ENCODE data around the gene TMEM196. TPM values are rescaled to one million over a fixed set of nuclear protein-coding genes. Genes with fewer than 3 reads are reported as not detected.
"Not testable (repeated sequence)": the region's sequence is repeated elsewhere in the genome, so short reads cannot be mapped to it uniquely, and the experiment has no call there.

TMEM196 gene
- total RNA-seq, 1 donor from 2014 or later, result not detected

DNA sequence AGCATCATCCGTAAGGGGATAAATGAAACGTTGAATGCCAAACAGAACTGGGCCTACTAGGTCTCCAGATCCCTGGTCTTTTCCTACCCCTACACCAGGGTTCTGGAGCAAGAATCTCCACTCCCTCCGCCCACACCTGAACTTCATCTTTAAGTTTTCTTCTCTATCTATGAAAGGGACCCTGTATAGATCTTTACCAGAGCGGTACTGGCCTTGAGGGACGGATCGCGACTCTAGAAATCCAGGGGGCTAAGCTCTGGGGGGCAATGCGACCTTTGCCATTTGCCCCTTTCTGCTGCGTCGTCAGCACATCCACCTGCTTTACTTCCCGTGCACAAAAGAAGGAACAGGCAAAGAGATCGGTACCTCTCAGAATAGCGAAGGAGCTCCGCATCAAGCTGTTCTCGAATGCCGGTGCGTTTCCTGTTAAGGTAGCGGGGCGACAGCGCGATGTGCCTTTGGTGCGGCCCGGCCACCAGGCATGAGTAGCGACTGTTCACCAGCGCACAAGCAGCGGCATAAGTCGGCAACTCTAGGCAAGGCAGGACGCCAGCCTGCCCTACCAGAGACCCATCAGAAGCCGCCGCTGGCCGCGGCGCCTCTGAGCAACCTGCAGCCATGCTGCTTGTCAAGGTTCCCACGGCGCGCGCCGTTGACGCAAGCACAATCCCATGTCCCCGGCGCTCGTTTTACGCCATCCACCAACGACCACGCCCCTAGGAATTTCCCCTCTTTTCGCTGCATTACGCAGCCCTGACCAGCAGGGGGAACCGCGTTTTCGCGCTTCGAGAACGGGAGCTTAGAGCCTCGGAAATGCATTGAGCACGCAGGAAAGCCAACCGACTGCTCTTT, 64.8 kb downstream of the TMEM196 start, which contains the start of gene POLR1F:
POLR1F (minus strand) TSS at position 641 of the 852 bp plus-strand sequence; CDS start at position 620, 21 bp downstream.
- intact Hi-C loops (cut with DNase I), result no loop called here
- DNase-seq (ENCODE audit: low spot score), result peak; percentile 95

DNA sequence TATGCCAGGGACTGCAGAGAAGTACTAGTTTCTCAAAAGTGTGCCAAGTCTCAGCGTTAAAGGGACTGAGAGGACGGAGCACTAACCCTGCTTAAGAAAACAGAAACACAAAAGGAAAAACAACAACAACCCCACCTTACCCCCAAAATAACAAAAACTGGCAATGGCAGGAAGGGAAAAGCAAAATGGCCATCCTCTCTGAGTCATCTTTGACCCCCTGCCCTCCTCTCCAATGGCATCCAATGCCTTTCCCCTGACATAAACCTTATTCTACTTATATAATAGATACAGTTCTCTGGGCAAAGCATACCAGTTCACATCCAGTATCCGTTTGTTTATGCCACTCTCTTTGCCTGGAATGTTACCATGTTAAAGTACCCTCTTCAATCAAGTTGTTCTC, 66.2 kb downstream of the TMEM196 start:
- intact Hi-C loops (cut with DNase I), result no loop called here
- DNase-seq (ENCODE audit: low spot score), result no peak

DNA sequence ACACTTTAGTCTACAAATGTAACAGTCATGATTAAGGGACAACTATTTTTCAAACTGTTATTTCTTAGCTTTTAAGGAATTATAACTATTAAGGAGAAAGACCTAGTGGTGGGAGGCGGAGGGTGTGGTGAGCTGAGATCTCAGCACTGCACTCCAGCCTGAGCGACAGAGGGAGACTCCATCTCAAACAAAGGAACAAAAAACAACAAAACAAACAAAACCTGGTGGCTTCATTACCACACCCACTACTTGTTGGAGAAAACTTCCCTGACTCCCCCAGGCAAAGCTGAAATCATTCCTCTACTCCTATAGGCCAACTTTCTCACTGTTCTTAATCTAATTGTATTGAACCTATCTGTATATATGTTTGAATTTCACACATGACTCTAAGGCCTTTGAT, 67.8 kb downstream of the TMEM196 start:
- no peak for DNase-seq (ENCODE audit: low spot score)
- intact Hi-C loops (cut with DNase I), result no loop called here

DNA sequence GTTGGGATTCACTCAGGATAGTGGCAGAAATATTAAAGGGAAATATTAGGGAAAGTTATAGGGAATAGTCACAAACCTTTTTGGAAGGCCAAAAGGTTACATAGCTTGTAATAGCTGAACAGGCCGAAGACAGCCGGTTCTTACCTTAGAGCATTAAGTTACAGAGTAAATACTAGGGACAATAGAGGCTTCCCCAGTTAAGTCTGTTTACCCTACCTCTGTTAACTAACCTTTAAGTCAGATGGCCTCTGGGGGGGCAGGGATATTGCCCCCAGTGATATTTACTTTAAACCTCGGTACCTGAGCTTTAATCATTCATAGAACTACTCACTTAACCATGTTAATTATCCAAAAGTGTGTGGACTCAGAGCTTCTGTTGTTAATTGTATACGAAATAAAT, 71.9 kb downstream of the TMEM196 start:
- intact Hi-C loops (cut with DNase I), result no loop called here
- DNase-seq (ENCODE audit: low spot score), result no peak

DNA sequence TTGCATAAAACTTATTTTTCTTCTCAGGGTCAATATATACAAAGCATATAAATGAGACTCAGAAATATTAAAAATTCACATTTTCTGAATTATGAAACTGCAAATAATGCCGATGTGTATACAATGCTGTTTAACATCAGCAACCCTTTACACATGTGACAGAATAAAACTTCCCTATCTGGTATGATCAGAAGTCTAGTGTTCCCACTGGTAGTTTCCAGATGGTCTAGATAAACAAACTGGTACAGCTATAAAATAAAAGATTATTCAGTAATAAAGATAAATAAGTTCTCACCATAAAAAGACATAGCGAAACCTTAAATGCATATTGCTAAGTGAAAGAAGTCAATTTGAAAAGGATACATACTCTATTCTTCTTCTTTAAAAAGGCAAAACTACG, 72.5 kb downstream of the TMEM196 start:
- DNase-seq (ENCODE audit: low spot score), result no peak
- intact Hi-C loops (cut with DNase I), result no loop called here

DNA sequence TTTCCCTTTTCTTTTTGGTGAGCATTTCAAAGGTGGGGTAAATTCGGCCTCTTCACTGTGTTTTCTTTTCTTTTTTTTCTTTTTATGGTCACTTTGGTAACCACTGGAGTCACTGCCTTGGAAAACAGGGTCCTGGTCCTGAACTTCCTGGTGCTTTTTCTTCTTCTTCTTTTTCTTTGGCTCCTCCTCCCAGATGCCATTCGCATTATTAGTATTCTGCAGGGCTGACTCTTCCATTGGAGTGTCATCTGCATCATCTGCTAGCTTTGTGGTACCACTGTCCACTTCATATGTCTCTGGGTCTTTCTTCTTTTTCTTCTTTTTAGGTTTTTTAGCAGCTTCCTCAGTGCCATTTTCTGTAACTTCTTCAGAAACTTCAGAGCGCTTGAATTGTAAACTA, 75.1 kb downstream of the TMEM196 start:
- no peak for DNase-seq (ENCODE audit: low spot score)
- intact Hi-C loops (cut with DNase I), result no loop called here

DNA sequence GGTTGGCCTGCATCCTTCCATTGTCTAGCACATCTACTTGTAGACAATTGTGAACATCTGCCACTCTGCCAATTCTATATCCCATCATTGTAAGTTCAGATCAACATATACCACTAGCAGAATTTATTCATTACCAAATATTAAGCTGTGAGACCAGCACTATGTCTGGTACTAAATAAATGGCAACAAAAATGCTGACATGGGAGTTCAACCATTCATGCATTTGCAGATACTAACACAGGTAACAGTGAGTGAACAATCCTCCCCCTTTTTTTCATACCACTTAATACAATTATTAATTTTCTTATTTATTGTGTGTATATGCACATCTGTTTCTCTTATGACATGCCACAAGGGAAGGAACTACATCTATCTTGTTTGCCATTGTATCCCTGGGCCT, 76.5 kb downstream of the TMEM196 start:
- intact Hi-C loops (cut with DNase I), result no loop called here
- DNase-seq (ENCODE audit: low spot score), result no peak

DNA sequence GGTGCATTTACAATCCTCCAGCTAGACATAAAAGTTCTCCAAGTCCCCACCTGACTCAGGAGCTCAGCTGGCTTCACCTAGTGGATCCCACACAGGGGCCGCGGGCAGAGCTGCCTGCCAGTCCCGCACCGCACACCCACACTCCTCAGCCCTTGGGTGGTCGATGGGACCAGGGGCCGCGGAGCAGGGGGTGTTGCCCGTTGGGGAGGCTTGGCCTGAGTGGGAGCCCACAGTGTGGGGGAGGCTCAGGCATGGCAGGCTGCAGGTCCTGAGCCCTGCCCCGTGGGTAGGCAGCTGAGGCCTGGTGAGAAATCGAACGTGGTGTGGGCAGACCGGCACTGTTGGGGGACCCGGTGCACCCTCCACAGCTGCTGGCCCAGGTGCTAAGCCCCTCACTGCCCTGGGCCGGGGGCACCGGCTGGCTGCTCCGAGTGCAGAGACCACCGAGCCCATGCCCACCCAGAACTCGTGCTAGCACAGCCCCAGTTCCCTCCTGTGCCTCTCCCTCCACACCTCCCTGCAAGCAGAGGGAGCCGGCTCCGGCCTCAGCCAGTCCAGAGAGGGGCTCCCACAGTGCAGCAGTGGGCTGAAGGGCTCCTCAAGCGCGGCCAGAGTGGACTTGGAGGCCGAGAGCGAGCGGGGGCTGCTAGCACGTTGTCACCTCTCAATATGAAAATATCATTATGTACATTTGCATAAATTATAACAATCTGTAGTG, 81.1 kb downstream of the TMEM196 start:
- intact Hi-C loops (cut with DNase I), result no loop called here
- DNase-seq (ENCODE audit: low spot score), result no peak

DNA sequence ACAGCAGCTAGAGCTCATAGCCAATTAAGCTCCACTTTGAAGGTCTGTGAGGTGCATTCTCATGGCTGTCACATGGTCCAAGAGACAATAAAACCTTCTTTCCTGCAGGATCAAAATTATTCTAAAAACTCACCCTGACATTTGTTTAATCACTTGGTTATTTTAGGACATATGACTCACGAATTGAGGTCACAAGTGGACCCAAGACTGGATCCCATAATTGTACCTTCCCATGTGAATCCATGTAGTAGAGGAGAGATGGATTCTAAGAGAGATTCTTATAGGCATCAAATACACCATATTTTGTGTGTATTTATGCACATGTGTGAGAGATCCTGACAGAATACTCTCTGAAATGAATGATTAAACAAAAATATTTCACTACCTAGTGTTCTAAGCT, 82.7 kb downstream of the TMEM196 start:
- intact Hi-C loops (cut with DNase I), result no loop called here
- no peak for DNase-seq (ENCODE audit: low spot score)

DNA sequence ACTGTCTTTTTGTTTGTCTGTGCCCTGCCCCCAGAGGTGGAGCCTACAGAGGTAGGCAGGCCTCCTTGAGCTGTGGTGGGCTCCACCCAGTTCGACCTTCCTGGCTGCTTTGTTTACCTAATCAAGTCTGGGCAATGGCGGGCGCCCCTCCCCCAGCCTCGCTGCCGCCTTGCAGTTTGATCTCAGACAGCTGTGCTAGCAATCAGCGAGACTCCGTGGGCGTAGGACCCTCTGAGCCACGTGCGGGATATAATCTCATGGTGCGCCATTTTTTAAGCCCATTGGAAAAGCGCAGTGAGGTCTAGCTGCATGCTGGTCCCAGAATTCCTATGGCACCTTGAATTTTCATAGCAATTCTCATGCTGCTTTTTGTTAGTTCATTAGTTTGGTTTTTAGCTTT, 84.3 kb downstream of the TMEM196 start:
- DNase-seq (ENCODE audit: low spot score); intact Hi-C loops (cut with DNase I): not testable (repeated sequence)

DNA sequence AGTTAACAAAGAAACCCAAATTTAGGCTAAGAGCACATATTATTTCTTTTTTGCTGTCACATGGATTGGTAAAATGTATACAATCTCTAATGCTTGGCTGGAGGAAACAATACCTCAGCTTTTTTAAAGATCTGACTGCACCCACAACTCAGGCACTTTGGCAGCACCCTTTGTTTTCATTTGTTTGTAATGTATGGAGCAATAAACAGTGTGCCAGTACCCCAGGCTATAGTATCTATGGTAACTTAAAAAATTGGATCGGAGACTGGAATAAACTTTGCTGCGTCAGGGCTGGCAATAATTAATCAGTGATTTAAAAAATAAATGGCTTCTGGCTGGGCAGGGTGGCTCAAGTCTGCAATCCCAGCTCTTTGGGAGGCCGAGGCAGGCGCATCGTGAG, 91.8 kb downstream of the TMEM196 start:
- no peak for DNase-seq (ENCODE audit: low spot score)
- intact Hi-C loops (cut with DNase I), result no loop called here

DNA sequence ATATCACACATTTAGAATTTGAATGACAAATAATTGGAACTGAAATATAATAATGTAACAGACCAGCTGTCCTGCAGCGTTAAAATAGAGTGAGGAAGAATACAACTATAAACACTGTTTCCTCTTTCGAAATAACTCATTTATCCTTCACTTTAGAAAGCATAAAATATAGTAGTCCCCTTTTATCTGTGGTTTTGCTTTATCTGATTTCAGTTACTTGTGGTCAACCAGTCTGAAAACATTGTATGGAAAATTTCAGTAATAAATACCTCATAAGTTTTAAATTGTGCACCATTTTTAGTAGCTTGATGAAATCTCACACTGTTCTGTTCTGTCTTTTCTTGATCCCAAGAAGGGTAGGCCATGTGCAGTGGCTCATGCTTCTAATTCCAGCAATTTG, 96.2 kb downstream of the TMEM196 start:
- no peak for DNase-seq (ENCODE audit: low spot score)
- intact Hi-C loops (cut with DNase I), result no loop called here

DNA sequence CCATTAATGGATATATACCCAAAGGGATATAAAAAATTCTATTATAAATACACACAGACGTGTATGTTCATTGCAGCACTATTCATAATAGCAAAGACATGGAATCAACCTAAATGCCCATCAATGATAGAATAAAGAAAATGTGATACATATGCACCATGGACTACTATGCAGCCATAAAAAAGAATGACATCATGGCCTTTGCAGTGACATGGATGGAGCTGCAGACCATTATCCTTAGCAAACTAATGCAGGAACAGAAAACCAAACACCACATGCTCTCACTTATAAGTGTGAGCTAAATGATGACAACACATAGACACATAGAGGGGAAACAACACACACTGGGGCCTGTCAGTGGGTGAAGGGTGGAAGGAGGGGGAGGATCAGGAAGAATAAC, 97.6 kb downstream of the TMEM196 start:
- intact Hi-C loops (cut with DNase I), result no loop called here
- DNase-seq (ENCODE audit: low spot score), result no peak

DNA sequence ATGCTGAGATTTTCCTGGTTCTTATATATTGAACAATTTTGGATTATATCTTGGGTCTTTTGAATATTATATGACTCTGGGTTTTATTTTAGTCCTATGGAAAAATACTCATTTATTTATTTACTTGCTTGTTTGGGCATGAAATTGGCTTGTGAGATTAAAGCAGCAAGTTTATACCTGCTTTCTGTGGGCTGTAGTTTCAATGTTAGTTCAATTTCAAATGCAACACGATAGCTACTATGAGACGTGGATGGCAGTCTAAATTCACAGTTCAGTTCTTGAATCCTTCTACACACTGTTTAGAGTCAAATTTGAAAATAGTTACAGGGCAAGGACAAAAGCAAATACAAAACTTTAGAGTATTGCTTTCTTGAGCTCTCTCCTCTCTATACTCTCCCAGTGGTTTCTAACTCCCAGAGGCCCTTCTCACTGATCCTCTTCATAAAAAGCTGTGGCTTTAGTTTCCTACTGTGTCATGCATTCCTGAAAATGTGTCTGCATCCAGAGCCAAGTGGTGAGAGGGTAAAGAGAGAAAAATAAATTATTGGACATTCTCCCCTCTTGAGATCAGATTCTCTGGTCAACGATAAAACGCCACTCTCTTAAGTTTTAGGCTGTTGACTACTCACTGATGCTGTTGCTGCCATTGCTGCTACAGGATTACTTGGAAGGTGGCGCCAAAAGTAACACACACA, 99.0 kb downstream of the TMEM196 start:
- intact Hi-C loops (cut with DNase I), result no loop called here
- DNase-seq (ENCODE audit: low spot score), result no peak

DNA sequence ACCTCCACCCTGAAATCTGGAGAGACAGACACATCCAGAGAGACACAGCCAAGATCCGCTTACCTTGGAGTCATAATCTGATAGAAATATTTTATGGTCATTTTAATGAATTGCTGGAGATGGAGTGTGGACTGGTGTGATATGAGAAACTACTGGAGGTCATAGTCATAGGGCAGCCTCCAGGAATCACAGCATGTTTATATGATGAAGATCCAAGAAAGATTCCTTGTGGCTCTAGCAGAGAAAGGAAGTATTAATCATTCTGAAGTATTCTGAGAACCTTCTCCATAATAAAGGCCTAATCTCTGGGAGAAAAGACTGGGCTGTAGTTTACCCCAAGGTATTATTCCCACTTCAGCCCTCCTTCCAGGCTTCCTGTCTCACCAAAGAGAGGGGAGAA, 102.6 kb downstream of the TMEM196 start:
- no peak for DNase-seq (ENCODE audit: low spot score)
- intact Hi-C loops (cut with DNase I), result no loop called here

Small RNAs within 50 kb of the gene (microRNA-seq; reads per million reads assigned to microRNA genes)
- gene MIR3146, result not detected

Other genes with a start within 250 kb of the TMEM196 start
- 9.1 TPM for gene POLR1F, start 64.6 kb downstream of the TMEM196 start, total RNA-seq